Transverse colon (tissue), 4 donors: ENCODE results near the gene SVIL.

ENCODE experiments used
- POLR2A ChIP-seq: fragments of 450-650 bp; IDR thresholded peaks from one replicate; pipeline ENCODE4 v1.6.1; 2016; ENCODE audit warnings: antibody characterized with exemption, mild to moderate bottlenecking, moderate library complexity
- POLR2AphosphoS5 ChIP-seq, 3 donors: sonication (generic); formaldehyde crosslinking; IDR thresholded peaks; one replicate each; pipeline ENCODE4 v1.6.1; 2016; ENCODE audit warnings: antibody characterized with exemption in 3 of 3
- TF ChIP-seq, protein P1 (sequence below), 5 experiments: fragments of 200-600 bp in 3 of 5; fragments of 450-650 bp in 2 of 5; sonication (generic) in 3 of 5; IDR thresholded peaks; 1 replicate in 2 of 5; 2 replicates in 3 of 5; pipeline ENCODE4 v1.5.1; 2016 to 2017; ENCODE audit warnings: antibody characterized with exemption in 5 of 5, inconsistent platforms in 3 of 5, mild to moderate bottlenecking in 2 of 5, moderate library complexity in 1 of 5

DNA sequence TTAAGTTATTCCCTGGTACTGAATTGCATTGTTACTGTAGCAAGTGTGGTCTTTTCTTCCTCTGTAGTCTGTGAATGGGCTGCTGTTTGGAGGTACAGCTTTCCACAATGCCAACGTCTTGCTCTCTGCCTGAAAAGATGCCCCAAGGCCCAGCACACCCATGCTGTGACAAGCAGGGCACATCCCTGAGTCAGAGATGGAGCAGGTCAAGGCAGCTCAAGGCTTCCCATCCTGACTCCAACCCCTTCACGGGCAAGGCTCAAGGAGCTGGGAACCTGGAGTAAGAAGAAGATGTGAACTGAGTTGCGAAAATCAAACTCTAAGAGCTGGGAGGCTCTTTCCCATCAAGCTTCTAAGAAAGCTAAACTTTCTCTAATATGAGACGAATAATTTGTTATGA is 27.2 kb downstream of the SVIL start:
- TF ChIP-seq, protein P1, sequence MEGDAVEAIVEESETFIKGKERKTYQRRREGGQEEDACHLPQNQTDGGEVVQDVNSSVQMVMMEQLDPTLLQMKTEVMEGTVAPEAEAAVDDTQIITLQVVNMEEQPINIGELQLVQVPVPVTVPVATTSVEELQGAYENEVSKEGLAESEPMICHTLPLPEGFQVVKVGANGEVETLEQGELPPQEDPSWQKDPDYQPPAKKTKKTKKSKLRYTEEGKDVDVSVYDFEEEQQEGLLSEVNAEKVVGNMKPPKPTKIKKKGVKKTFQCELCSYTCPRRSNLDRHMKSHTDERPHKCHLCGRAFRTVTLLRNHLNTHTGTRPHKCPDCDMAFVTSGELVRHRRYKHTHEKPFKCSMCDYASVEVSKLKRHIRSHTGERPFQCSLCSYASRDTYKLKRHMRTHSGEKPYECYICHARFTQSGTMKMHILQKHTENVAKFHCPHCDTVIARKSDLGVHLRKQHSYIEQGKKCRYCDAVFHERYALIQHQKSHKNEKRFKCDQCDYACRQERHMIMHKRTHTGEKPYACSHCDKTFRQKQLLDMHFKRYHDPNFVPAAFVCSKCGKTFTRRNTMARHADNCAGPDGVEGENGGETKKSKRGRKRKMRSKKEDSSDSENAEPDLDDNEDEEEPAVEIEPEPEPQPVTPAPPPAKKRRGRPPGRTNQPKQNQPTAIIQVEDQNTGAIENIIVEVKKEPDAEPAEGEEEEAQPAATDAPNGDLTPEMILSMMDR (IDR thresholded peaks at IDR 0.05): no peak
- TF ChIP-seq POLR2A: no peak
- no peak for TF ChIP-seq POLR2AphosphoS5 (IDR thresholded peaks at IDR 0.05)
